Heart left ventricle (tissue), 16 donors: ENCODE results near the gene ARID5B. TPM values are rescaled to one million over a fixed set of nuclear protein-coding genes. Genes with fewer than 3 reads are reported as not detected.

ENCODE experiments used
- ATAC-seq, 4 donors: fragments of 200-7000 bp; cut with Tn5 transposase; one replicate each; pipeline ENCODE4 v1.9.1; 2020 to 2022; ENCODE audit warnings: moderate library complexity in 4 of 4, mild to moderate bottlenecking in 3 of 4, moderate number of reproducible peaks in 1 of 4
- DNase-seq, 5 donors: peaks; one replicate each; pipeline ENCODE4 v3.0.0-alpha.2; 2020
- H3K27ac ChIP-seq, 12 donors: fragments of 200-600 bp; sonication (generic) in 4 of 12; one replicate each; pipeline versions ENCODE4 v1.5.0 to v1.8.0; 2016 to 2022; ENCODE audit warnings: mild to moderate bottlenecking in 2 of 12
- H3K27me3 ChIP-seq, 9 donors: fragments of 200-600 bp; sonication (generic) in 2 of 9; one replicate each; pipeline versions ENCODE4 v1.5.1 to v1.8.0; 2016 to 2022; ENCODE audit warnings: mild to moderate bottlenecking in 3 of 9
- H3K36me3 ChIP-seq, 9 donors: fragments of 200-600 bp; sonication (generic) in 2 of 9; one replicate each; pipeline versions ENCODE4 v1.5.0 to v1.8.0; 2018 to 2022; ENCODE audit warnings: mild to moderate bottlenecking in 2 of 9
- H3K4me1 ChIP-seq, 12 donors: fragments of 200-600 bp; sonication (generic) in 4 of 12; one replicate each; pipeline versions ENCODE4 v1.5.0 to v1.8.0; 2016 to 2022; ENCODE audit warnings: mild to moderate bottlenecking in 3 of 12
- H3K4me3 ChIP-seq, 12 donors: fragments of 200-600 bp; sonication (generic) in 4 of 12; one replicate each; pipeline versions ENCODE4 v1.5.0 to v1.8.0; 2017 to 2022; ENCODE audit warnings: mild to moderate bottlenecking in 9 of 12, moderate library complexity in 4 of 12
- H3K9me3 ChIP-seq, 12 donors: fragments of 200-600 bp; sonication (generic) in 4 of 12; one replicate each; pipeline versions ENCODE4 v1.5.0 to v1.8.0; 2016 to 2022; ENCODE audit warnings: mild to moderate bottlenecking in 1 of 12
- POLR2A ChIP-seq, 2 donors: fragments of 450-650 bp; IDR thresholded peaks; one replicate each; pipeline ENCODE4 v1.6.1; 2017; ENCODE audit warnings: antibody characterized with exemption in 2 of 2, mild to moderate bottlenecking in 2 of 2, moderate library complexity in 2 of 2
- WGBS, 4 donors: extraction: QIAGEN DNeasy Blood & Tissue Kit in 2 of 4; methylation state at CpG; one replicate each; pipeline versions ENCODE4 v1.1.5 to v1.1.7; 2013 to 2018; 5-methylcytosine and 5-hydroxymethylcytosine counted together
- intact Hi-C, 10 donors: fragments of 100-400 bp; cut with DNase I; formaldehyde crosslinking; loops; one replicate each; pipeline versions ENCODE4 v1.11.1 to v1.14.2; 2022
- polyA plus RNA-seq, 2 donors: library from polyadenylated mRNA; stranded (reverse); fragments of 200-250 nt; gene quantifications; one replicate each; pipeline ENCODE4 v1.2.3, GENCODE V29; 2013
- total RNA-seq, 9 donors: library from RNA; depleted of rRNA in 2 of 9; stranded (reverse); fragments of >200 nt in 2 of 9; fragmentation: NEBNext Ultra II Directional in 3 of 9; extraction: Animal tissue kit (Norgen Biotek cat#: 25700) in 3 of 9; gene quantifications; one replicate each; pipeline versions ENCODE4 v1.1.0 to v1.2.4, GENCODE V29; 2016 to 2023
- TF ChIP-seq, protein P1 (sequence below), 12 donors: fragments of 200-600 bp; sonication (generic) in 4 of 12; IDR thresholded peaks; one replicate each; pipeline versions ENCODE4 v1.5.0 to v1.8.0; 2018 to 2022; ENCODE audit warnings: antibody characterized with exemption in 12 of 12, mild to moderate bottlenecking in 5 of 12
- donor health status: ischemic (EF 13 %, LVEDD 7.1; RV severe dilation, severe dysfunction).
- donor health status: healthy with polysubstance abuse.
- donor health status: DM: no; HTN: yes; CAD: no.
- donor health status: DM: no; HTN: no; CAD: no.
- donor health status: ischemic (EF 25% LVEDD 6.9; RV normal size, moderate dysfunction).
- donor health status: ischemic (EF 25% LVEDD 5.7; RV mildly dilated, moderate dysfunction).
- donor health status: healthy.
- donor health status: DM: yes; HTN: yes; CAD: no.
- donor health status: ischemic (EF 35%, LVEDD 5.7; RV mildly dilated, moderate dysfunction).
- donor health status: nonischemic (EF 11% LVEDD 7.7; RV severe dilation, severe dysfunction).
- donor health status: DM: yes; HTN: yes; CAD: no.
- donor health status: PGD.
- donor health status: ischemic (EF 29% LVEDD 5.4; RV normal size, mild dysfunction).
- donor health status: nonischemic (EF 23%, LVEDD 6.1; RV moderate dilation, normal function).

The ARID5B gene
- total and polyA plus RNA-seq, 11 donors: 4.5 to 45.5 (median 26.6) TPM

DNA sequence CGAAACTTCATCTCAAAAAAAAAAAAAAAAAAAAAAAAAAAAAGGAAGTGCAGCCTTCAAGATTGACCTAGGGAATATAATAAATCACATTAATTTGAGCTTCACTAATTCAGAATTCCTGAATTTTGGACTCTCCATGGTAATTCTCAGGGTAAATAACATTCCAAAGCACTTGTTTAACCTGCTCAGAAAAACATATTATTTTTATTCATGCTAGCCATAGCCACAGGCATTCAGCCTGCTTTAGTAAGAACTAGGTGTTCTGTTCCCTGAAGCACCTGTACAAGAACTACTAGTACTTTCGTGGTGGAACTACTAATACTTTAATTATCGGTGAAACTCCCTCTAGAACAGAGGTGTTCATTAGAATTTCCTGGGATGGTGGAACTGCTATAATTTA, 197.8 kb downstream of the ARID5B start:
- TF ChIP-seq, protein P1, sequence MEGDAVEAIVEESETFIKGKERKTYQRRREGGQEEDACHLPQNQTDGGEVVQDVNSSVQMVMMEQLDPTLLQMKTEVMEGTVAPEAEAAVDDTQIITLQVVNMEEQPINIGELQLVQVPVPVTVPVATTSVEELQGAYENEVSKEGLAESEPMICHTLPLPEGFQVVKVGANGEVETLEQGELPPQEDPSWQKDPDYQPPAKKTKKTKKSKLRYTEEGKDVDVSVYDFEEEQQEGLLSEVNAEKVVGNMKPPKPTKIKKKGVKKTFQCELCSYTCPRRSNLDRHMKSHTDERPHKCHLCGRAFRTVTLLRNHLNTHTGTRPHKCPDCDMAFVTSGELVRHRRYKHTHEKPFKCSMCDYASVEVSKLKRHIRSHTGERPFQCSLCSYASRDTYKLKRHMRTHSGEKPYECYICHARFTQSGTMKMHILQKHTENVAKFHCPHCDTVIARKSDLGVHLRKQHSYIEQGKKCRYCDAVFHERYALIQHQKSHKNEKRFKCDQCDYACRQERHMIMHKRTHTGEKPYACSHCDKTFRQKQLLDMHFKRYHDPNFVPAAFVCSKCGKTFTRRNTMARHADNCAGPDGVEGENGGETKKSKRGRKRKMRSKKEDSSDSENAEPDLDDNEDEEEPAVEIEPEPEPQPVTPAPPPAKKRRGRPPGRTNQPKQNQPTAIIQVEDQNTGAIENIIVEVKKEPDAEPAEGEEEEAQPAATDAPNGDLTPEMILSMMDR (IDR thresholded peaks at IDR 0.05): no peak
- no peak for TF ChIP-seq POLR2A (IDR thresholded peaks at IDR 0.05)
- H3K4me3 ChIP-seq: no peak overlapping the region
- H3K27ac ChIP-seq: no peak overlapping the region
- intact Hi-C loops: loop anchor here in 2 of 10 donors (5.0 to 10.0 kb wide), 3 partner anchors 42 to 126 kb away; no protein-coding TSS in a partner anchor
- H3K4me1 ChIP-seq: peaks cover 0 to 34% (median 19%) of the 10 kb centered on the region in 12 donors
- no peaks in the 10 kb centered on the region for H3K9me3 ChIP-seq
- 95 to 97% (median 95%) methylated on average over 3 of the region's 3 CpGs for WGBS, 4 donors
- peaks cover 0 to 15% (median 0%) of the 10 kb centered on the region in 9 donors for H3K36me3 ChIP-seq
- no peak for DNase-seq
- no peak for ATAC-seq
- no peaks in the 10 kb centered on the region for H3K27me3 ChIP-seq

DNA sequence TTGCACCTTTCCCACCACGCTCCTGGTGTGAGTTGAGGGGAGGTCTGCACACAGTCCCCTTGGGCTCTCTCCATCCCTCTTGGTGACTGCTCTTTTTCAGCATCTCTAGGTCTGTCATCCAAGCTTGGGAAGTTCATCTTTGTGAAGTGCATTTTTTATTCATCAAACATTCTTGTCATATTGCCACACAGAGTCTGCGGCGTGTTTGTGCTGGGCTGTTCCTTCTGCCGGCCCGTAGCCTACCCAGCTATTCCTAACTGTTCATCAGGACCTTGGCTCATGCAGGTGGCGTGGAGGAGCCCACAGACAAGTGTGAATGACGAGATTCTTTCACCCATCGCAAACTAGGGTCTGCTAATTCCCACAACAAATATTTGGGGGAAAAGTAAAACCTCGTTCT, 202.4 kb downstream of the ARID5B start:
- WGBS, 4 donors: 92 to 96% (median 95%) methylated on average over 9 of the region's 9 CpGs
- H3K4me3 ChIP-seq: no peak overlapping the region
- no peak overlapping the region for H3K27ac ChIP-seq
- no peak for ATAC-seq
- no peaks in the 10 kb centered on the region for H3K36me3 ChIP-seq
- TF ChIP-seq, protein P1 (IDR thresholded peaks at IDR 0.05): no peak
- no peak for TF ChIP-seq POLR2A (IDR thresholded peaks at IDR 0.05)
- no peaks in the 10 kb centered on the region for H3K27me3 ChIP-seq
- DNase-seq: no peak
- no peaks in the 10 kb centered on the region for H3K9me3 ChIP-seq
- H3K4me1 ChIP-seq: peaks cover 0 to 9% (median 0%) of the 10 kb centered on the region in 12 donors
- intact Hi-C loops: no loop called here

DNA sequence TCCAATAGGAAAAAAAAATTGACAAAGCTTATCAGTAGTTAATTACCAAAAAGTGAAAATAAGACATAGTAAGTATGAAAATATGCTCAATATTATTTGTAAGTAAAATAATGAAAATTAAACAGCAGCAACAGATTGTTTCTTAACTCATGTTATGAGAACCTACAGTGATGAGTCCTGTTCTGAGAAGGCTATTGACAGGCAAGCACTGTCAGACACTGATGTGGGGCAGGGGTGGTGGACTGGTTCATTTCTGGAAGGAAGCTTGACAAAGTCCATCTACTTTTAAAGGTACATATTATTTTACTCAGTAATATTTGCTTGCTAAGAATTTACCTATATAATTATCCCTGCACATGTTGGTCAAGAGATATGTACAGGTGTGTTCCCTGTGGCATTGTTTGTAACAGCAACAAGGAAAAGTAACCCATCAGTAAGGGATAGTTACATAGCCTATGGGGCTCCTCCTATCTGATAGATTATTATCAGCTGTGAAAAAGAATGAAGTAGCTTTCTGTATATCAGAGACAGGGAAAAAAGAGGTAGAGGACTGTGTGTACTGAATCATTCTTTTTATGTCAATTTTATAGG, 205.5 kb downstream of the ARID5B start:
- DNase-seq (no peak), ATAC-seq (no peak)
- no peaks in the 10 kb centered on the region for H3K36me3 ChIP-seq
- H3K4me3 ChIP-seq: no peak overlapping the region
- peaks cover 0 to 26% (median 0%) of the 10 kb centered on the region in 12 donors for H3K4me1 ChIP-seq
- no peaks in the 10 kb centered on the region for H3K9me3 ChIP-seq
- H3K27me3 ChIP-seq: no peaks in the 10 kb centered on the region
- TF ChIP-seq, protein P1 (IDR thresholded peaks at IDR 0.05): no peak
- no peak for TF ChIP-seq POLR2A (IDR thresholded peaks at IDR 0.05)
- H3K27ac ChIP-seq: no peak overlapping the region
- intact Hi-C loops: no loop called here

DNA sequence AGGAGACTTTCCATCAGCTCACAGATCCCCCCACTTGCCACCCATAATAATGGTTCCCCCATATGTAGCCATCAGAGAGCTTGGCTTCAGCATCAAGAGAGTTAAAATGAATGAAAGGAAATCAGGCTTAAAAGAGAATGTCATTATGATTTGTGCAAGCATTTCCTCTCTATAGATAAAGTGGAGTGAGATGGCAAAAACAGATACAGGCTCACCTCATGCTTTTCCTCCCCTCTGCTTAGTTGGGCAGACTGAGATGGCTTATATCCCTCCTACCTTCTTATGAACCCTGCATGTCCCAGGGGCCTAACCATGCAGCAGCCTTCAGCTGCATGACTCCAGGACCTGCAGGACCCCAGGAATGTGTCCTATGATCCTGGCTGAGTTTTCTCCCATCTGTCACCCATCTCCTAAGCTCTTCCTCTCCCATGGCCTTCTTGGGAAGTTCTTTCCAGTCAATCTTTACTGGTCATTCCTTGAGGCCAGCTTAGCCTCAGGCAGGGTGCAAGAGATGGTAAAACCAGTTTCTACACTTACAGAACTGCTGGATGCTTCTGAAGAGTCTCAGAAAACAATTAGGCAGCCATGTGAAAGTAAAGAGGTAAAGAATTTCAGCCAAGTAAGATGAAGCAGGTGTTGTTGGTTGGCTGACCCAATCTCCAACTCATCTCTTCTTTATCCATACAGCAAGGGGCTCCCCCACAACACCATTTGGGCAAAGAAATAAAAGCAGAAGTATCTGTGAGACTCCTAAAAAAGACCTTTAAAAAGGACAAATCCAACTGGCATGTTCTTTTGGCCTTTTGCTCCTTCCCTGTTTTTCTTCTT, 207.5 kb downstream of the ARID5B start:
- intact Hi-C loops: no loop called here

More for the DNA sequence above, 207.5 kb downstream of the ARID5B start:
- no peaks in the 10 kb centered on the region for H3K9me3 ChIP-seq
- no peaks in the 10 kb centered on the region for H3K36me3 ChIP-seq
- TF ChIP-seq, protein P1 (IDR thresholded peaks at IDR 0.05): no peak
- TF ChIP-seq POLR2A (IDR thresholded peaks at IDR 0.05): no peak
- no peak for DNase-seq
- ATAC-seq: no peak
- H3K27me3 ChIP-seq: no peaks in the 10 kb centered on the region
- peaks cover 0 to 26% (median 0%) of the 10 kb centered on the region in 12 donors for H3K4me1 ChIP-seq
- no peak overlapping the region for H3K4me3 ChIP-seq
- H3K27ac ChIP-seq: peak overlapping the region in 1 of 12 donors; percentile 40
